Right lobe of liver (tissue), 6 donors: ENCODE measurements around the gene SLC30A1. TPM values are rescaled to one million over a fixed set of nuclear protein-coding genes. Genes with fewer than 3 reads are reported as not detected.

ENCODE experiments used
- ATAC-seq, 4 donors: fragments of 200-7000 bp; cut with Tn5 transposase; one replicate each; pipeline ENCODE4 v1.9.1; 2020; ENCODE audit warnings: mild to moderate bottlenecking in 4 of 4, moderate library complexity in 4 of 4
- DNase-seq, 3 donors: peaks; one replicate each; pipeline ENCODE4 v3.0.0-alpha.2; 2020
- H3K27ac ChIP-seq, 3 donors: fragments of 200-600 bp; one replicate each; pipeline ENCODE4 v1.8.0; 2022
- H3K27me3 ChIP-seq, 2 donors: fragments of 200-600 bp; one replicate each; pipeline ENCODE4 v1.8.0; 2022
- H3K36me3 ChIP-seq, 4 donors: fragments of 200-600 bp; sonication (generic) in 1 of 4; one replicate each; pipeline versions ENCODE4 v1.5.1 to v1.8.0; 2017 to 2022; ENCODE audit warnings: control low read depth in 1 of 4
- H3K4me1 ChIP-seq, 4 donors: fragments of 200-600 bp; sonication (generic) in 1 of 4; one replicate each; pipeline versions ENCODE4 v1.5.1 to v1.8.0; 2017 to 2022; ENCODE audit warnings: control low read depth in 1 of 4
- H3K4me3 ChIP-seq, 3 donors: fragments of 200-600 bp; one replicate each; pipeline ENCODE4 v1.8.0; 2022
- H3K9me3 ChIP-seq, 4 donors: fragments of 200-600 bp; sonication (generic) in 1 of 4; one replicate each; pipeline versions ENCODE4 v1.5.1 to v1.8.0; 2017 to 2022; ENCODE audit warnings: control low read depth in 1 of 4
- CTCF ChIP-seq, 4 donors: fragments of 200-600 bp in 3 of 4; fragments of 450-650 bp in 1 of 4; IDR thresholded peaks; one replicate each; pipeline versions ENCODE4 v1.5.1 to v1.8.0; 2016 to 2022; ENCODE audit warnings: antibody characterized with exemption in 4 of 4, mild to moderate bottlenecking in 2 of 4
- POLR2A ChIP-seq: fragments of 450-650 bp; IDR thresholded peaks from one replicate; pipeline ENCODE4 v1.6.1; 2017; ENCODE audit warnings: antibody characterized with exemption, mild to moderate bottlenecking
- WGBS: methylation state at CpG from one replicate; pipeline ENCODE4 v1.1.6; 2018; ENCODE audit warnings: low coverage, low lambda C conversion rate; ENCODE audit not compliant: insufficient coverage; ENCODE audit errors: missing lambda C conversion rate; 5-methylcytosine and 5-hydroxymethylcytosine counted together
- intact Hi-C, 2 donors: fragments of 100-400 bp; cut with DNase I; formaldehyde crosslinking; loops; one replicate each; pipeline versions ENCODE4 v1.11.2 to v1.14.1; 2022
- total RNA-seq, 6 experiments: library from RNA; depleted of rRNA in 2 of 6; stranded (reverse); fragments of >200 nt in 2 of 6; fragmentation: NEBNext Ultra II Directional in 3 of 6; extraction: Animal tissue kit (Norgen Biotek cat#: 25700) in 3 of 6; gene quantifications; one replicate each; pipeline versions ENCODE4 v1.1.0 to v1.2.4, GENCODE V29; 2016 to 2023
- donor health status: DM: no; HTN: yes; CAD: no.
- donor health status: DM: no; HTN: no; CAD: no.
- donor health status: DM: no; HTN: no; CAD: no.
- donor health status: DM: no; HTN: yes; CAD: no.
- donor health status: DM: no; HTN: yes; CAD: no.

SLC30A1 gene
- total RNA-seq, 6 experiments from 2014 or later = 23.2 to 72.9 (median 48.2) TPM

DNA sequence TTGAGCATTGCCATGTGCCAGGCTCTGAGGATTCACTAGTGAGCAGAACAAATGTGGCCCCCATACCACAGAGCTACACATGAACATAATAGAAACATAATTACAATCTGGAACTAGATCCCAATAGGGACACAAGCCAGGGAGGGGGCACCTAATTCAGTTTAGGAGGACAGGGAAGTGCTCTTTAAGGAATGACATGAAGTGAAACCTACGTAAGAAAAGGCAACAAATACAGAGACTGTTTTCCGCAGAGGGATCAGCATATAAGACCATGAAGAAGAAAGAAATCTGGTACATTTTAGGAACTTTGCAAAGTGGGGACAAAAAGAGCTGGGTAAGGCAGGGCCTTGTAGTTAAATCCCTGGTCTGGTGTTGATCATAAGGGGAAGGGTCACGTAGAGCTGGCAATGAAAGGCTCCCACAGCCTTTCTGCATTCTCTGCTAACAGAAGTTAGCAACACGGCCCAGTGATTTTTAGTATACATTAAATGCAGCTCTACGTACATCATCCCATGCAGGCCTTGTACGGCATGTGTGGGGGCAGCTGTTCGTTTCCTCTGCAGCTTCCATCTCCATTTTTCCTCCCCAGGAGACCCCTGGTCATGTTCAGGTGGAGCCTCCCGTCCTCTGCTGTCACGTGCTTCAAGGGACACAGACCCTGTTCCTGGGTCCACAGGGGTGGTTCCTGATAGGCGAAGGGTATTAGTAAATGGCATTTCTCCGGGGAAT lies 26.8 kb upstream of the SLC30A1 start:
- 92% methylated on average over 7 of the region's 11 CpGs for WGBS
- no peaks in the 10 kb centered on the region for H3K27me3 ChIP-seq
- peak overlapping the region in 1 of 3 donors; percentile 16 for H3K4me3 ChIP-seq
- no peak for ATAC-seq
- peak overlapping the region in 1 of 3 donors; percentile 34 for H3K27ac ChIP-seq
- no peak for DNase-seq
- no peak for TF ChIP-seq CTCF (IDR thresholded peaks at IDR 0.05)
- H3K9me3 ChIP-seq = no peaks in the 10 kb centered on the region
- no peaks in the 10 kb centered on the region for H3K36me3 ChIP-seq
- peaks cover 0 to 66% (median 26%) of the 10 kb centered on the region in 4 donors for H3K4me1 ChIP-seq
- intact Hi-C loops = no loop called here

GRCh38 chr1:211605034-211605433 lies 26.1 kb upstream of the SLC30A1 start:
- 61% methylated on average over 2 of the region's 2 CpGs for WGBS
- Histone ChIP-seq H3K4me1 (peaks cover 0 to 58% (median 23%) of the 10 kb centered on the region in 4 donors), H3K27ac (no peak overlapping the region), H3K9me3 (no peaks in the 10 kb centered on the region), H3K27me3 (no peaks in the 10 kb centered on the region), H3K36me3 (no peaks in the 10 kb centered on the region), H3K4me3 (no peak overlapping the region)
- TF ChIP-seq CTCF (IDR thresholded peaks at IDR 0.05) = no peak
- no peak for TF ChIP-seq POLR2A
- intact Hi-C loops = no loop called here
- ATAC-seq (no peak), DNase-seq (no peak)

DNA sequence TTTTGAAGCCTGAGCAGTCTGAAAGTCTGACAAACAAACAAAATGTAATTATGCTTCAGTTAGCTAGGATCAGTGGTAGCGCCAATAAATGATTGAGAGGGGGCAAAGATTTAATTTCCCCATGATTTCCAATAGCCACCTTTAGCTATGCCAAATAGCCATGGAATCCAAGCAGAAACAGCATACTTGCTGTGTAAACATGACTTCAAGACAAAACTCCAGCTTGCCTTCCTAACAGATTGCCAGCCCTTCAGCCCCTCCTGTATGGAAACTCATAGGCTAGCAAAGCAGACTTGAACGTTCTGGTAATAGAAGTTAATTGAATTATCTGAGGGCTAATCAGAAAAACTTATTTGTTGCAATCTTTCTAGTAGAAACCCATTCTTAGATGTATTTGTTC lies 25.6 kb upstream of the SLC30A1 start:
- Histone ChIP-seq H3K4me3 (no peak overlapping the region), H3K27ac (peak overlapping the region in 2 of 3 donors; percentile 34 to 39), H3K27me3 (no peaks in the 10 kb centered on the region), H3K9me3 (no peaks in the 10 kb centered on the region), H3K36me3 (no peaks in the 10 kb centered on the region), H3K4me1 (peaks cover 0 to 54% (median 20%) of the 10 kb centered on the region in 4 donors)
- no peak for TF ChIP-seq POLR2A
- no peak for TF ChIP-seq CTCF (IDR thresholded peaks at IDR 0.05)
- WGBS = 36% methylated on average over 2 of the region's 2 CpGs
- intact Hi-C loops = no loop called here
- DNase-seq = no peak
- no peak for ATAC-seq

- Histone ChIP-seq H3K27me3 (no peaks in the 10 kb centered on the region), H3K9me3 (no peaks in the 10 kb centered on the region), H3K27ac (peak overlapping the region in 2 of 3 donors; percentile 34 to 39), H3K4me3 (no peak overlapping the region), H3K36me3 (no peaks in the 10 kb centered on the region), H3K4me1 (peaks cover 0 to 47% (median 16%) of the 10 kb centered on the region in 4 donors)
- no peak for DNase-seq
- intact Hi-C loops = no loop called here
- WGBS = no CpG with 5 or more reads among the region's 1 CpG
- no peak for TF ChIP-seq CTCF (IDR thresholded peaks at IDR 0.05)
- TF ChIP-seq POLR2A = no peak
- ATAC-seq = no peak
Measured at GRCh38 chr1:211603713-211604112, 24.8 kb upstream of the SLC30A1 start.
